NCI-H526 treated with DMSO at 0.1 percent for 48 hours (cell line): ENCODE data around the gene SPATA9.
"Not testable (repeated sequence)": the region's sequence is repeated elsewhere in the genome, so short reads cannot be mapped to it uniquely, and the experiment has no call there.

Source experiments
- DNase-seq: peaks from one replicate; lab custom pipeline; 2025; lab: John Stamatoyannopoulos, UW

Gene SPATA9

DNA sequence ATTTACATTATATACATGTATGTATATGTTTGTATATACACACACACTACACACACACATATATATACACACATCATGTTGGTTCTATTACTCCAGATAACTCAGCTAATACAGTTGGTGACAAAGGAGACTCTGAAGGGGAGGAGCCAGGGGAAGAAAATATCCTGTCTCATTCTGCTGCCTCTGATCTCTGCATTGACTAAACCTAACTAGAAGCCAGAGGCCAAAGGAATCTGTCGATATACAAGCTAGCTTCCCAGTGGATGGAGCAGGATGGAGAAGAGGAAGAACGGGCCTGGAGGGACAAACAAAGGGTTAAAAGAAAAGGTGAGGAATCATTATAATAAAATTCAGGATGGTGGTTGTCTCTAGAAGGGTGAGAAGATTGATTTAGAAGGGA lies 34.6 kb upstream of the SPATA9 start:
- DNase-seq = no peak

DNA sequence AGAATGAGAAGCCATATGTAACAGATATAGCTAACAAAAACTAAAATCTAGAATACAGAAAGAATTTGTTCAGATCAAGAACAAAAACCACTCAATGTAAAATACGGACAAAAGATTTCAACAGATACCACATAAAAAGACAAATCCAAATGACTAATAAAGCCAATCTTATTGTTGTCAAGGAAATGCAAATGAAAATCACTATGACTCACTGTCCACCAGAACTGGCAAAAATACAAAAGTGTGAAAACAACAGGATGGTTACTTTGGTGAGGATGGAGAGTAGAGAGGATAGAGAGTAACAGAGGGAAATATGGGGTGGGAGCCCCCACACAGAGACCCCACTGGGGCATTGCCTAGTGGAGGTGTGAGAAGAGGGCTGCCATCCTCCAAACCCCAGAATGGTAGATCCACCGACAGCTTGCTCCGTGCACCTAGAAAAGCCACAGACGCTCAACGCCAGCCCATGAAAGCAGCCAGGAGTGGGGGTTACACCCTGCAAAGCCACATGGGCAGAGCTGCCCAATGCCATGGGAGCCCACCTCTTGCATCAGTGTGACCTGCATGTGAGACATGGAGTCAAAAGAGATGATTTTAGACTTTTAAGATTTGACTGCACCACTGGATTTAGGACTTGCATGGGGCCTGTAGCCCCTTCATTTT lies 33.1 kb upstream of the SPATA9 start:
- DNase-seq = no peak

DNA sequence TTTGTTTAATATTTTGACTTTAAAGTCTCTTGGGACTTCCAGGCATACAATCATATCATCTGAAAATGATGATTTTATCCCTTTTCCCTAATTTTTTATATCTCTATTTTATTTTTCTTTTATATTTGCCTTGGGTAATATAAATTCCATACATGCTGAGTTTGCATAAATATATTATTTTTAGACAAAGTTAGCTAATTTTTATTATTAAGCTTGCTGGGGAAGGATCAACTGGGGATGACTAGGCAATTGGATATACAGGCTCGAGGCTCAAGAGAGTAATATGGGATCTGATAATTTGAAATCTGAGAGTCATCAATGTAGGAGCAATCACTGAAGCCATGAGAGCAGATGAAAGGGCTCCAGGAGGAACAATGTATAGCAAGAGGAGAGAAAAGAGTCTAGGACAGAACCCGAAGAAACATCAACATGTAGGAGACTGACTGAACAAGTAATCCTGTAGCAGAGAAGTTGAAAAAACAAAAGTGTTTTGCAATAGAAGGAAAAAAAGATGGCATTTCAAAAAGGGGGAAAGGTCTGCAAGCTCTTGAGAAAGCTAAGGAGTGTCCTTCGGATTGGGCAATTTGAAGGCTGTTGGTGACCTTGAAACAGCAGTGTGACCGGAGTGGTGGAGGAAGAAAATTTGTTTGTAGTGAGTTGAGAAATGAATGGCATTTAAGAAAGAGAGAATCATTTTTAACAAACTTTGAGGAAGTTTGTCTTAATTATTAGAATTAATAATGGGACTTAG lies 31.3 kb upstream of the SPATA9 start:
- no peak for DNase-seq

DNA sequence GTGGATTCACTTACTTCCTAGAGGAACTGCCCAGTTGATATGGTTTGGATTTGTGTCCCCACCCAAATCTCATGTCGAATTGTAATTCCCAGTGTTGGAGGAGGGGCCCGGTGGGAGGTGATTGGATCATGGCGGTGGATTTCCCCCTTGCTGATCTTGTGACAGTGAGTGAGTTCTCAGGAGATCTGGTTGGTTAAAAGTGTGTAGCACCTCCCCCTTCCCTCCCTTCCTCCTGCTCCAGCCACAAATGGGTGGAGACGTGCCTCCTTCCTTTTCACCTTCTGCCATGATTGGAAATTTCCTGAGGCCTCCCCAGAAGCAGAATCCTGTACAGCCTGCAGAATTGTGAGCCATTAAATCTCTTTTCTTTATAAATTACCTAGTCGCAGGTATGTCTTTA lies 30.5 kb upstream of the SPATA9 start:
- not testable (repeated sequence) for DNase-seq

- DNase-seq = no peak
Observed at GRCh38 chr5:95712347-95712958, 29.7 kb upstream of the SPATA9 start.

- DNase-seq = no peak
Observed at GRCh38 chr5:95711501-95712346, 28.9 kb upstream of the SPATA9 start.

DNA sequence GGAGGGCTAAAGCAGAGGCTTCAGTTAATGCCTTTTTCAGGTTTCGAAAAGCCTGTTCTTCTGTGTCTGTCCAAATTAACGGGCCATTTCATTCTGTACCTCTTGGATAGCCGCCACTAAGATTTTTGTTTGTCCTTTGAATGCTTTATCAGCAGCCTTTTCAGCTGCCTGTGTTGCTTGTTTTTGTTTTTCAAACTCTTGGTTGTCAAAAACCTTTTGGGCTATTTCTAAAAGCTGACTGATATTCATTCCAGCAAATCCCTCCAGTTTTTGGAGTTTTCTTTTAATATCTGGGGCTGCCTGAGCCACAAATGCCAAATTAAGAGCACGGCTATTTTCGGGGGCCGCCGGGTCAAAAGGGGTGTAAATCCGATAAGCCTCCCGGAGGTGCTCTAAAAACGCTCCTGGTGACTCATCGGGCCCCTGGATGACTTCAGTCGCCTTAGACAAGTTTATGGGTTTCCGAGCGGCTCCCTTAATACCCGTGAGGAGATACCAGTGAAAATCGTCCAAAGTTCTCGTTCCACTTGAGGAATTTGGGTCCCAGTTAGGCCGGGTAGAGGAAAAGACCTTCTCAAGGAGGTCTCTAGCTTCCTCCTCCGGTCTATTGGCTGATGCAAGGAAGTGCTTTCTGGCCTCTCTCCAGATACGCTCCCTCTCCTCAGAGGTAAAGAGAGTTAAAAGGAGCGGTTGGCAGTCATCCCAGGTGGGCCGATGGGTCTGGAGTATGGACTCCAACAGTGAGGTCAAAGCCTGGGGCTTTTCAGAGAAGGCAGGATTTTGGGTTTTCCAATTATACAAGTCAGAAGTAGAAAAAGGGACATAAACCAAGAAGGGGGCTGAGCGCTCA lies 28.1 kb upstream of the SPATA9 start:
- DNase-seq = not testable (repeated sequence)

DNA sequence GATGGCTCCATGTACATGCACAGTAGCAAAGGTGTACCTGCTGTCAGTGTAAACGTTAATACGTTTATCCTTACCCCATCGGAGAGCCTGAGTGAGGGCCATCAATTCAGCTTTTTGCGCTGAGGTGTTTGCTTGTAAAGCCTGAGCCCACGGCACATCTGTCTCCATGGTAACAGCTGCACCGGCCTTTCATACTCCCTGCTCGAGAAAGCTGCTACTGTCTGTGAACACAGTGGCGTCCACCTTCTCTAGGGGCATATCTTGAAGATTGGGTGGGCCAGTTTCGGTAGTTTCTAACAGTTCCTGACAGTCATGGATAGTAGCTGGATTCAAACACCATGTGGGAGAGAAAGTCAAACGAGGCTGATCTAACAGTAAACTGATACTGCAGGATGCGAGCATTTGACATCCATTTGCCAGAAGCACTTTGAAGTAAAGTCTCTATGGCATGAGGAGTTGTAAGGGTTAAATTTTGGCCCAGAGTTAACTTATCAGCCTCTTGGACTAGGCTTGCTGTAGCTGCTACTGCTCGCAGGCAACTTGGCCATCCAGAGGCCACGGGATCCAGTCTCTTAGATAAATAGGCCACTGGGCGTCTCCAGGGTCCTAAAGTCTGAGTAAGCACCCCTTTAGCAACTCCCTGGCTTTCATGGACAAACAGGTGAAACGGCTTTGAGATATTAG lies 27.3 kb upstream of the SPATA9 start:
- DNase-seq = no peak

DNA sequence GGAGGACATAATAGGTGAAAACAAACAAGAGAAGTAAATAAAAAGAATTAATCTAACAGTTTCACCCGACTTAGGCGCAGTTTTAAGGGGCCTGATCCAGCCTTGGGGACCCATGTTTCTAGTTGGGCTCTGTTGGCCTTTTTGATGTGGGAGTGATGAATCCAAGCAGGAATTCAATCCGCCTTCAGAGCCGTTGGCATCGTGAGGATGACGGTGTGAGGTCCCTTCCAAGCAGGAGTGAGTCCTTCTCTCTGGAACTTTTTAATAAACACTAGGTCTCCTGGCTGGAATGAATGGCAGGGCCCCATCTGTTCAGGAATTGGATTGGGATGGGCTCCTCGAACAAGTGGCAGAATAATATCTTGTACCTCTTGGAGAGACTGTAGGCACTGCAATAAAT lies 26.1 kb upstream of the SPATA9 start:
- DNase-seq = no peak

DNA sequence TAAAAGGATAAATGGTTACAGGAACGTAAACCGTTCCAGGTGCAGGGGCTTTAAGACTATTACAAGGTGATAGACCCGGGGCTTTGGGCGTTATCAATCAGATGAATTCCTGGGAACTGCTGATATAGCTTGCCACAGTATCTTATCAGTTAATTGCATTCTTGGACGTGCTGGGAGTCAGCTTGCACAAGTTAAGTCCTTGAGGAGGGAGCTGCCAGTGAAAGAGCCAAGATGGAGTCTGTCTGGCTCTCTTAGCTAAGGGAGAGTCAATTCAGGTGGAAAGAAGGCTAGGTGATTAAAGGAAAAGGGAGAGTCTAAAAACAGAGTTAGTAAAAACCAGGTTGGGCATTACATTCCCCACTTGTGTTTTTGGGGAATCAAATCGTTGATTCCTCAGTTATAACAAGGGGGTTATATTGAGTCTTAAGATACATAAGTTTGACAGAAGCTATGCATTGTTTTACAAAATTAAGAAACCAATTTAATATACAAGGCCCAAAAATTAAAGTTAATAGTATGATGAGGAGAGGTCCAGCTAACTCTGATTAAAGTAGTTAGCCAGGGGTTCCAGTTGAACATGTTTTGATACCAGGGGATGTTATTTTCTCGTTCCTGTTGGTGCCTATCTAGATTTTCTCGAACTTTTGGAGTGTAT lies 24.9 kb upstream of the SPATA9 start:
- not testable (repeated sequence) for DNase-seq

- no peak for DNase-seq
Observed at GRCh38 chr5:95707055-95707454, 24.3 kb upstream of the SPATA9 start.

- DNase-seq = not testable (repeated sequence)
Observed at GRCh38 chr5:95706196-95706595, 23.4 kb upstream of the SPATA9 start.

- DNase-seq = no peak
Observed at GRCh38 chr5:95704150-95704549, 21.4 kb upstream of the SPATA9 start.

DNA sequence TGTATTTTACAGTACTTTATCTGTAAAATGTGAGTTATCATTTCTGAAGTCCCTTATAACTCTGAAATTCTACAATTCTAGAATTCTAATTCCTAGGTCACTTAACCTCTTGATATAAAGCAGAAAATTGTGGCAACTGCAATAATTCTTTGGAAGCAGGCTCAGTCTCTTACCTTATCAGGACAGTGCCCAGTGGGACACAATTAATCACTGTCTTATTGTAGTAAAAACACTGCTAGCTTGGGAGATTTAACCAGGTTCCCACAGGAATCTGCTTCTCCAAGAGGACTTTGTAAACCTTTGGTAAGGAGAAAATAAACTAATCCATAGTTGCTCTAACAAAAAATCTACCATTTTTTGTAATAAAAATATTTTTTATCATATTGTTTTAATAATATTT lies 18.3 kb upstream of the SPATA9 start:
- DNase-seq = no peak

GRCh38 chr5:95699337-95699736 lies 16.5 kb upstream of the SPATA9 start:
- DNase-seq = no peak

DNA sequence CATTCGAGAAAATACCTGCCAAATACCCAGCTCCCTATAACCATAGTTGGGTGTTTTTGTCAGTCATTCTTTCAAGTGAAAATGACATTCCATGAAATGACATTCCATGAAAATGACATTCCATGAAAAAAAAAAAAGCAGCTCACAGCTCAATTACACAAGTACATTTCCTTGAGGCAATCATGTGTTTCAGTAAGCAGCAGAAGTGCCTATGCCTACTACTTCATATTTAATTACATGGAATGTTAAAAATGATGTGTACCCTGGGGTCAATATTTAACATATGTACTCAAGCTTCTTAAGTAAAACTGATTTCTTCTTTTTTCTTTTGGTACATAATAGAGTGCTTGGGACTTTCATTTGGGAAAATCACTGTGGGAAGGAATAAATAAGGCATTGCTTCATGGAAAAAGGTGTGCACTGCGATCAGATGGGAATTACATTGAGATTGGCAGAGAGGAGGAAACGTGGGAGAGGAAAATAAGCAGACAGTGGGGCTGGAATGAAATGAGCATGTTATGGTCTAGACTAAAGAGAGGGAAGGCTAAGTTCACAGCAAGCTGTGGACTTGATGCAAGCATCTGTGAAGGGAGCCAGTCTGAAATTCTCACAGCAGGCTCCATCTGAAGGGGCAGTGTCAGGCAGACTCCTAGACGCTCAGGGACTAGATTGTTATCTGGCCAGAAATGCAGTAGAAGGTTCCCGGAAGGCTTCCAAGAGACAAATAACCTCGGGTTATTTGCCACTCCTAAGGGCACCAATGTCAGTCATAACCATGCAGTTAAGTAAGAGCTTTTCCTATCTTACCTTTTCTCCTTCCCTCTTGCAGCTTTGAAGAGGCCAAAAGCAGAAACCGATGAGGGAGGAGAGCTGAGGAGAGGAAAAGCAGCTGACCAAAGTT lies 15.2 kb upstream of the SPATA9 start:
- DNase-seq = no peak

DNA sequence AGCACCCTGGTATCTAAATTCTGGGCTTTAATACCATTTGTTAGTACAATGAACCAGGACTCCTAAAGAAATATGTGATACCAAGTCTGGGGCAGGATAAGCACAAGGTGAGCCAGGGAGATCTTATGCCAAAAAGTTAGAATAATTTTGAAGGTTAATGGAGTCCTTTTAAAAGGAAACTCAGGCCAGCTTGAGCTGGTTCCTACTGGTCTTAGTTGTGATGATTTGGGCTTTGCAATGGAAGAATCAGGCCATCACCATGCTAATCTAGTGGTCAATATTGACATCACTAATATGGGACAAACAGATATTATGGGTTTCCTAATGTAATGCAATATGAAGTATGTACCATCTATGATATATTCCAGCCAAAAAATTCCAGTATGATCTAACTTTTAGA lies 7.5 kb upstream of the SPATA9 start:
- no peak for DNase-seq

DNA sequence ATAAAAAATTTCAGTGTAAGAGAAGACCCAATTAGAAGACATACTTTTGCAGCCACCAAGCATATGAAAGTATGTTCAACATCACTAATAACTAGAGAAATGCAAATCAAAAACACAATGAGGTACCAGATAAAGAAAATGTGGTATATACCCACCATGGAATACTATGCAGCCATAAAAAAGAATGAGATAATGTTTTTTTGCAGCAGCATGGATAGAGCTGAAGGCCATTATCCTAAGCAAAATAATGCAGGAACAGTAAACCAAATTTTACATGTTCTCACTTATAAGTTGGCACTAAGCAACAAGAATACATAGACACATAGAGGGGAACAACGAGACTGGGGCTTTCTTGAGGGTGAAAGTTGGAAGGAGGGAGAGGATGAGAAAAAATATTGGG lies 6.9 kb upstream of the SPATA9 start:
- no peak for DNase-seq

DNA sequence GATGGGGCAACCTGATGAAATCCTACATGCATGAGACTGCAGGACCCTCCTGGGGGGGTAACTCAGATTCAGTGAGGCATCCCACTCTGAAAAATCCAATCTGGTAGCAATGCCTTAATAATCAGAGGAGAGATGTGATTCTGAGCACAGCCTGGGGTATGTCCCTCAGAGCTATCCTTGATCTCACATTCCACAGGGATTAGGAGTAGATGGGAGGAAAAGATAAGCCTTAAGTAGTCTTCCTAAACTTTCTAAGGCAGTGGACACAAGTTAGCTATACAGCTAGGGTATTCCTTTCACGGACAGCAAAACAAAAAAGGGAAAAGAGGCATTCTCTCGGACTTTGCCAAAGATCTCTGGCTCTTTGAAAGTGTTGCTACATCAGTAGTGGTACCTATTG lies 3.9 kb upstream of the SPATA9 start:
- DNase-seq = no peak
